Activated CD4-positive, CD25-positive, alpha-beta regulatory T cell treated with anti-CD3 and anti-CD28 coated beads, Interleukin-2, amount 50 U/mL, for 72 hours (primary cell): ENCODE data around the gene BRD3OS.
"Not testable (repeated sequence)": the region's sequence is repeated elsewhere in the genome, so short reads cannot be mapped to it uniquely, and the experiment has no call there.

Experiments
- DNase-seq: peaks from one replicate; pipeline ENCODE4 v3.0.0; 2021

Gene BRD3OS

DNA sequence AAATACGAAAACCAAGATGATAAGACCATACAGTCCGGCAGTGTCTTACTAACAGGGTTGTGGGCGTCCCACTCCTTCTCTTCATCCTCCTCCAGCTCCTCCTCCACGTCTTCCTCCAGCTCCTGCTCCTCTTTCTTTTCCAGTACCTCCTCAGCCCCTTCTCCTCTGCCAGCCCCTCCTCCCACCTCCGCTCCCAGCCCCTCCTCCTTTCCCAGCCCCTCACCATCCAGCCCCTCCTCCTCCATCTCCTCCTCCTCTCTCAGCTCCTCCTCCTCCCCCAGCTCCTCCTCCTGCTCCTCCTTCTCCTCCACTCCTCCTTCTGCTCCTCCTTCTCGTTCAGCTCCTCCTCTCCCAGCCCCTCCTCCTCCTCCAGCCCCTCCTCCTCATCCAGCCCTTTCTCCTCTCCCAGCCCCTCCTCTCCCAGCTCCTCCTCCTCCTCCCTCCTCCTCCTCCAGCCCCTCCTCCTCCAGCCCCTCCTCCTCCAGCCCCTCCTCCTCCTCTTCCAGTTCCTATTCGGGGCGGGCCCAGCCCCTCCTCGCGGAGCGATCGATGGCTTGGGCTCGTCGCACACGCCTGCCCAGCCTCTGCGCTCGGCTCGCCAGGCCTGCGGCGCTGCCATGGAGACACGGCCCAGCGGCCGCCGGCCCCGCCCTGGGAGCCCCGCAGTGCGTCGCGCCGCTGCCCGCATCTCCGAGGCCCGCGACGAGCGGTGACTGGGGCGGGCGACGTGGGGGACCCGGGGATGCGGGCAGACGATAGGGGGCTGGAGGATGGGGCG lies at the start of gene BRD3OS:
TSS of gene BRD3OS (plus strand) at position 654 of the 778 bp plus-strand sequence. CDS start 1,267 bp downstream, outside the sequence.
- peak; percentile 87 for DNase-seq

DNA sequence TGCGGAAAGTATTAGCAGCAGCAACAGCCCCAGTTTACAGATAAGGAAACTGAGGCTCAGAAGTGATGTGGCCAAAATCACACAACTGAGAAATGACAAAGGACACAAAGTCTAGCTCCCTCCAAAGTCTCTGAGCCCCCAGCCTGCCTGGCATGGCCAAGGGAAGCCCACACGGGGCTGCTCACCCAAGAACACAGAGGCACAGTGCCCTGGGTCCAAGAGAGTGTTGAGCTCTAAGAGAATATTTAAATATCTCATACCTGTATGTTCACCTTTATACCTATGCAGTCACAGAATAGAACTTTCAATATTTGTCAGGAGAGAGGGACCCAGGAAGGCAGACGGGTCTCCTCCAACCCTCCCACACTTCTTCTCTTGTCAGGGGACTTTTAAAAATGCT lies 49.8 kb upstream of the BRD3OS start:
- DNase-seq = no peak

- DNase-seq = no peak
Observed at GRCh38 chr9:133976191-133976861, 49.0 kb upstream of the BRD3OS start.

DNA sequence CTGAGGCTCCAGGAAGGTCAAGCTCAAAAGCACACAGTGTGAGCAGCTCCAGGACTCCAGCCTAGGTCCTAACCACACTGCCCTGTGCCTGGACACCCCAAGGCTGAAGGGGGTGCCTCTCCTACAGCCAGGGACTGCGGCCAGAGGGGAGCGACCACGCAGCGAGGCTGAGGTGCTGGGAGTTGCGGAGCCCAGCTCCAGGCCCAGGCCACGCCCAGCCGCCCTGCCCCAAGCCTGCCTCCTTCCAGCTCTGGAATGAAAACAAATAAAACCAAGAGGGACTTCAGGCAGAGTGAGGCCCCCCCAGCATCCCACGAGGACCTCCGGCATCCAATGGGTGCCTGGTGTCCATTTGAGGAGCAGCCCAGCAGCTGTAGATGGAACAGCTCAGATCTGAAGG lies 48.4 kb upstream of the BRD3OS start:
- DNase-seq = no peak

DNA sequence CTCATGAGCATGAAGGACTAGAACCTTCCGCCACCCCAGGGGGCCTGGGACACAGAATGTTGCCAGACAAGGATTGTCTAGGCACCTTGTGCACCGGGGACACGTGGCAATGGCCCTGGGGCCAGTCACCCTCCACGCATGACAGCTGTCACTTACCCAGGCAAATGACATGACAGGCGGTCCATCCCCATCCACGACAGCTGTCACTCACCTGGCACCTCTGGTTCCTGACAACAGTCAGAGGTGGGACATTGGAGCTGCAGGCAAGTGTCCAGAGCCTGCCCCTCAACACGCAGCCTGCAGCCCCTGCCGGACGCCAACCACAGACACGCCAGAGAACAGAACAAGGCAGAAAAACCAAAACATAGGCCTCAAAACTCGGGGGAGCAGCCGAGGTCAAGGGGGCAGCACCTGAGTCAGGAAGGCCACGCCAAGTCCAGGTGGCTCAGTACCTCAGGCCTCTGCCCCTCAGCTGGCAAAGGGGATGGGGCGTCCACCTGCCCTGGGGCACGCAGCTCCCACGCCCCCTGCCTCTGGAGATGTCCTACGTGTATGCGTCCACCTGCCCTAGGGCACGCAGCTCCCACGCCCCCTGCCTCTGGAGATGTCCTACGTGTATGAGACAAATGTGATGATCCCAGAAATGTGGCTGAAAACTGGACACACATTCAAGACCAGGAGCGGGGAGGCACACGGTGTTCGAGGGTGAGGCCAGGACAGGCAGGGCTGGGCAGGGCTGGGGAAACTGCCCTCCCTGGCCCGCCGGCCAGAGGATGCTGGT lies 47.7 kb upstream of the BRD3OS start:
- no peak for DNase-seq

DNA sequence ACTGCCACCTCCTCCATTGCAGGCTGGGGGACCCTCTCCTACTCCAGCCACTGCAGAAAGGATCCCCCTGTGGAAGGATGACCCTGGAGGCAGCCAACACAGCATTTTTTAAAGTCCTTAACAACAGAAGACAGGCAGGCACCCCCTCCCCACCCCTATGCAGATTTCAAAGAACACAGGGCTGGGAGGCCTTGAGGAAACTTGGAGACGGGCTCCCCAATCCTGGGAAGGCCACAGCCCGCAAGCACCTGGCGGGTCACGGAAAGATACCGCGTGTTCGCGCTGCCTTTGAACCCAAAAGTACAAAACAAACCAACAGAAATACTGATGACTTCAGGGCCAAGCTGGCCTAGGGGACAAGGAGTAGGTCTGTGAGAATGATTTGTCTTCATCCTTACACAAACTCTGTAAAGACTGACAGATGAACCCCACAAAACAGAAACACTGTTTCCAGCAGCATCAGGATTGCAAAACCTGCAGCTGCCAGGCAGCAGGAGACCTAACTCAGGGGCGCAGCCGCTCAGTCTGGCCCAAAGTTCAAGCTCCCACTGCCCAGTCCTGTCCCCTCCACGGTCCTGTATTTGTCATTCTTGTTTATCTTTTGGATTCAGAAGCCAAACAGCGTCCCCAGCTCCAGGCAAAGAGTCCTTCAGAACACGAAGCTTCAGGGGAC lies 46.9 kb upstream of the BRD3OS start:
- no peak for DNase-seq

DNA sequence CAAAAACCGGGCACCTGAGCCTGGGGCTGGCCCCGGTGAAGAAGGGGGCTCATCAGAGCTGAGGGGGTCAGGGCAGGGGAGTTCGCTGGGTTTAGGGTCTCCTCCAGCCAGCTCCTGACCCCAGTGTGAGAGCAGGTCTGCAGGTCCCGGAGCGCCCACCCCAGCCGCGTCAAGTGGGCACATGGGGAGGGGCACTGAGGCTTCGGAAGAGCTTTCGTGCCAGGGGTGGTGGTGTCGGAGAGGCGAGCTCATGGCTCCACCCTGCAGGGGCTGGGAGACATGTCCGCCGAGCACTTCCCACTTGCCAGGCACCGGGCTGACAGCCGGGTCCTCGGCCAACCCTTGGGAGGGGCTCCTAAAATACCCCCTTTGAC lies 46.4 kb upstream of the BRD3OS start:
- no peak for DNase-seq

DNA sequence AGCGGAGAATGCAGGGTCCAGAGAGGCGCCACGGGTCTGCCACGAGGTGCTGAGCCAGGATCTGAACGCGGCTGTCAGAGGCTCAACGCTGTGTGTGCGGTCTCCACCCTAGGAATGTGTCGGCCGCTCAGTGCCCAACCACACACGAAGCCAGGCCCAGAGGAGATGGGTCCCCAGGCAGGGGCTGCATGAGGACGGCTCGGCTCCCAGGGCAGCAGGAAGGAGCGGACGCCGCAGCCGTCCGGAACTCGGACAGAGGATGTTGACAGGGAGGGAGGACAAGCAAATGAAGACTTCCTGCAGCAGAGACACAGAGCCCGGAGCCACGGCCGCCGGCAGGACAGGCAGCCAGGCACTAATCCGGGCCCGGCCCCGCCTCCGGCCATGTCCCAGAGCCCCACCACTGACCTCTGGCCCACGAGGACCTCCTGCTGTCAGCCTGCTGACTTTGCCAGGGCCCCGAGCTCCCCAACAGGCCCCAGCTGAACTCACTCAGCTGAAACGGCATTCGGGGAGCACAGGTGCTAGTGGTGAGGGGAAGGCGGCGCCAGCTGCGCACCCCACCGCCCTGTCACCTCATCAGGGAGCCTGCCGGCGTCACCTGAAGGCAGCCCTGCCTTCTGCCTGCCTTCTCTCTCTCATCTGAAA lies 45.9 kb upstream of the BRD3OS start:
- DNase-seq = no peak

GRCh38 chr9:133979921-133980863 lies 45.1 kb upstream of the BRD3OS start:
- DNase-seq = no peak

DNA sequence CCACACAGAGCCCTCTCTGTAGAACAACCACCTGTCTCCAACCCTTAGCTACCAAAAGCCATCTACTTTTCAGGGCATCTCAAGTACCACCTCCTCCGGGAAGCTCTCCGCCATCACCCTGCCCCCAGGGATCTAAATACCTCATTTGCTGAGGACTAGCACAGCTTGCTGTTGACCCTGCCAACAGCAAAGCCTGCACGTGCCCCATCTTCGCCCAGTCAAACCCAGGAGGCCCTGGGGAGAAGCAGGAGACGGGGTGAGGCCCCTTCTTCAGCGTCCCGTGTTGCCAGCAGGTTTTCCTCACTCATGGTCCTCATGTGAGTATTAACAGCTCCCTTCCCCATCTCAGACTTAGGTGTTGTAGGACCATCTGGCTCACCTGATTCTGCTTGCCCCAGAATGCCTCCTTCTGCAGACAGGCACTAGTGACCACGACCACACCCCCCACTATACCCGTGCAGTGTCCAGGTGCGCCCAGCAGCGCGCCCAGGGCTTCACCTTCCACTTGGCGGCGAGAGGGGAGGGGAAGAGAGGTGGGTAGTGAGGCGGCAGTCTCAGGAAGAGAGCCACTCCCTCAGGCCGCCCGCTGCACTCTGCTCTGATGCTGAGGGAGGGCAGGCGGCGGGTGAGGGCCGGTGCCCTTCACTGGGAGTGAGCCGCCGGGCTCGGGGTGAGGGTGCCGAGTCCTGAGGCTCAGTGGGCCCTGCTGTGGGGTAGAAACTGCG lies 44.3 kb upstream of the BRD3OS start:
- no peak for DNase-seq

DNA sequence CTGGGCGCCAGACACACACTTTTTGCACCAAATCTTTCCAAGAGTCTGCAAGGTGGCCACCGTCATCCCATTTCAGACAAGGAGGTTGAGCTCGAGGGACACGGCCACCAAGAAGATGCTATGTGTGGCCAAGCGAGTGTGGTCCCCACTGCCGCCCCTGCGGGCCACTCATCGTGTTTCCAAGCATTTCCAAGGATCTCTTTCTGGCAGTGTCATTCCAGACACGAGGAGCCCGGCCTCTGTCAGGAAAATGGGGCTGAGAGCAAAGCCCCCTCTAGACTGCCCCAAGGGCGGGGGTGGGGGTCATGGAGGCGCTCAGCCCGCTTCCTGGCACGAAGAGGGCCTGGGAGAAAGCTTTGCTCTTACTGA lies 43.7 kb upstream of the BRD3OS start:
- no peak for DNase-seq

DNA sequence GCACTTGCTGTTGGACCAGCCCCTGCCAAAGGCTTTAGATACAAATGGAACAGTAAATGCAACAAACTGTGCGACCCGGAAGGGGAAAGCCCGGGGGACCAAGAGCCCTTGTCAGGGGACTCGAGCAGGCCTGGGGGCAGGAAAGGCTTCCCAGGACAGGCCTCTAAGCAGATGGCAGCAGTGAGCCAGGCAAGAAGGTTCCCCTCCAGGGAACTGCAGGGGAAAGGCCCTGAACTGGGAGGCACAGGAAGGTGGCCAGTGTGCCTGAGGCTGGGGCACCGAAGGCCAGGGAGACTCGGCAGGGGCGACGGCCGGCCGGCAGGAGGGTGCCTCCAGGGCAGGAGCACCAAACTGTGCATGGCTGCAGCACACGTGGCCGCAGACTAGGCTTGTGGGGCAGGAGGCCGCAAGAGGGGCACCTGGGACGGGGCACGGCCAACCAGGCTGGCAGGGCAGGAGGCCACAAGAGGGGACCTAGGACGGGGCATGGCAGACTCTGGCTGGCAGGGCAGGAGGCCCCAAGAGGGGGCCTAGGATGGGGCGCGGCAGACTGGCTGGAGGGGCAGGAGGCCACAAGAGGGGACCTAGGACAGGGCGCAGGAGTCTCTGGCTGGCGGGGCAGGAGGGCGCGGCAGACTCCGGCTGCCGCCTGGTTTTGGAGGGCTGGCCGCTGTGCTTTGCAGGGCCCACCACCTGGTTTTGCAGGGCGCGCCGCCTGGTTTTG lies 43.2 kb upstream of the BRD3OS start:
- no peak for DNase-seq

GRCh38 chr9:133982971-133983720 lies 42.1 kb upstream of the BRD3OS start:
- no peak for DNase-seq

DNA sequence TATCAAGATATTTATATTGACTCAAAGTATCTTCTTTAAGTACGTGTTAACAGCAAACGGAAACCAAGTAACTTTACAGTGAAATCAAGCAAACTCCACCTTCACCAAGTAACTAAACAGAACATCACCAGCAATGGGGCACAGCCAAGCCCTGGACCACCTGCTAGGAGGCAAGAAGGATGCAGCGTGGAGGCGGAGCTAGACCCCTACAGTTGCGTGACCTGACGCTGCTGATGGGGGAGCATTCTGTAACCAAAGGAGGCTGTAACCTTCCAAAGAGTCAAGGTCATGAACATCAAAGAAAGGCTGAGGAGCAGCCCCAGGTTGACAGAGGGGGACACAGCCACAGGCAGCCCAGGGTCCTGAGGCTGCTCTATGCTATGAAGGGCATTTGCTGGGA lies 39.2 kb upstream of the BRD3OS start:
- no peak for DNase-seq

DNA sequence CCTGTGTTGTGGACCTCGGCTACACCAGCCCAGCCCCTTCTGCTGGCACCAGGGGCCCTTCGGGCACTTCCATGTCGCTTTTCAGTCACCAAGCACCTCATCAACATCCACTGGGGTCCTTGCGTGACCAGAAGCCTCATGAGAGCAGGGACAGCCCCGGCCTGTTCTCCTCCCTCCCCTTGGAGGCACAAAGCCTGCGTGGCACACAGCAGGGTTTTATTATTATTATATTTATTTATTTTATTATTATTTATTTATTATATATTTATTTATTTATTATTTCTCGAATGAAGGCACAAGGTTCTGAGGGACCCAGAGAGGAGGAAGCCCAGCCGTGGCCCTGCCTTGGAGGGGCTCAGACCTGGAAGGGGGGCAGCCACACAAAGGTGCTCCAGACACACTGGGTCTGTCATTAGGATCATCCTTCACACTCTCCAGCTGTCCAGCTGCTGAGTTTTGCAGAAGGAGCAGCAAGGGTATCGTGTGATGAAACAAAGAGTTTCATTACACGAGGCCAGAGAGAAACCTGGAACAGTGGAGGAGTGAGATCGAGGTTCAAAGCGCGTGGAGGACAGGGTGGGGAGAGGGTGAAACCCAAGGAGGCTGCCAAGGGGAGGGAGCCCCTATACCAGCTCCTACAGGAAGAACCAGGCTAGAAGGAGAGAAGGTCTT lies 38.4 kb upstream of the BRD3OS start:
- DNase-seq = no peak

DNA sequence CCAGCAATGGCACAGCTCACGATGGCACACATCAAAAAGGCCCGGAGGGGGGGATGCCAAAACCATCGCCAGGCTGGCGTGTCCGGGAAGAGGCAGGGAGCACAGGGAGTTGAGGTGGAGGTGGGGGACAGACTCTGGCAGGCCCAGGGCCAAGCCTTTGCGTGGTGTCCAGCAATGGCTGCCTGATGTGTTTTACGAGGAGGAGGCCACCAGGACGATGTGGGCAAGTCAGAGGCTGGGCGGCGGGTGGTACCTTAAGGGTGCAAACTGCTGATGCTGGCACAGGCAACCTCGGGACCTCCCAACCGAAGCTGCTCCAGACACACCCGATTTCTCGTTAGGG lies 37.9 kb upstream of the BRD3OS start:
- no peak for DNase-seq

GRCh38 chr9:133987946-133988665 lies 37.2 kb upstream of the BRD3OS start:
- DNase-seq = no peak

- DNase-seq = not testable (repeated sequence)
Observed at GRCh38 chr9:133988771-133989170, 36.5 kb upstream of the BRD3OS start.
